Measurements from ENCODE around the gene ATP5F1B.

- TF ChIP-seq POLR2A (IDR thresholded peaks at IDR 0.05; ENCODE audit: low read depth, low read length) (no peak), SPI1 (IDR thresholded peaks at IDR 0.05; ENCODE audit: low read depth, low read length) (no peak), POLR2AphosphoS5 (IDR thresholded peaks at IDR 0.05; ENCODE audit: low read depth, low read length) (no peak), PAX5 (IDR thresholded peaks at IDR 0.05; ENCODE audit: insufficient read depth, low read length, severe bottlenecking) (no peak), TAF1 (IDR thresholded peaks at IDR 0.05; ENCODE audit: low read depth, low read length) (no peak), POU2F2 (IDR thresholded peaks at IDR 0.05; ENCODE audit: low read depth, low read length) (no peak)
These were observed 46.0 kb downstream of the ATP5F1B start for GRCh38 chr12:56599797-56600196.

All from GM12891 (cell line).